ENCODE results near the gene ERN1. TPM values are rescaled to one million over a fixed set of nuclear protein-coding genes. Genes with fewer than 3 reads are reported as not detected.

Gene ERN1
- total RNA-seq, 3 donors from 2014 or later: 18.4 to 27.1 (median 21.7) TPM

DNA sequence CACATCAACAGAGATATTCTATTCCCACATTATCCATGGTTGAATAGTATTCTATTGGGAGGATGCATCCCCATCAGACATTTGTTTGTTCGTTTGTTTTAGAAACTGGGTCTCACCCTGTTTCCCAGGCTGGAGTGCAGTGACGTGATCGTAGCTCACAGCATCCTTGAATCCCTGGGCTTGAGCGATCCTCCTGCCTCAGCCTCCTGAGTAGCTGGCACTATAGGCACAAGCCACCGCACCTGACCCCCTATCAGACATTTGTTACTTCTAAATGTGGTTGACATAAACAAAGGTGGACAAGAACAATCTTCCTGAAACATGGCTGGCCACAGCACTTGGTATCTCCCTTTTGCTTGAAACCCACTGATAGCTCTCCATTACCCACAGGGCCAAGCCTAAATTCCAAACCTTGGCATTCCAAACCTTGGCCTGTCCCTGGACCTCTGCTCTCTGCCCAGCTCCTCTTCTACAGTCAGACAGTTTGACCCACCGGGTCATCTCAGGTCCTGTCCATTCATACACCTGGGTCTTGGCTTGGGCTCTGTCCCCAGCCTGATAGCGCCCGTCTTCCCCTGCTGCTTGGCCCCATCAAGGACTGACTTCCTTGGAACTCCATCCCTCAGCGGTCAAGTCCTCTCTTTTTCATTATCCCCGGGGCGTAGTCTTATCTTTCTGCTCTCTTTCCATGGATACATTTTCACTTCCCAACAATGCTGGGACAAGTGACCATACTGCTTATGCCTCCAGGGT lies 133.3 kb downstream of the ERN1 start:
- DNase-seq: no peak
- TF ChIP-seq, protein P1, sequence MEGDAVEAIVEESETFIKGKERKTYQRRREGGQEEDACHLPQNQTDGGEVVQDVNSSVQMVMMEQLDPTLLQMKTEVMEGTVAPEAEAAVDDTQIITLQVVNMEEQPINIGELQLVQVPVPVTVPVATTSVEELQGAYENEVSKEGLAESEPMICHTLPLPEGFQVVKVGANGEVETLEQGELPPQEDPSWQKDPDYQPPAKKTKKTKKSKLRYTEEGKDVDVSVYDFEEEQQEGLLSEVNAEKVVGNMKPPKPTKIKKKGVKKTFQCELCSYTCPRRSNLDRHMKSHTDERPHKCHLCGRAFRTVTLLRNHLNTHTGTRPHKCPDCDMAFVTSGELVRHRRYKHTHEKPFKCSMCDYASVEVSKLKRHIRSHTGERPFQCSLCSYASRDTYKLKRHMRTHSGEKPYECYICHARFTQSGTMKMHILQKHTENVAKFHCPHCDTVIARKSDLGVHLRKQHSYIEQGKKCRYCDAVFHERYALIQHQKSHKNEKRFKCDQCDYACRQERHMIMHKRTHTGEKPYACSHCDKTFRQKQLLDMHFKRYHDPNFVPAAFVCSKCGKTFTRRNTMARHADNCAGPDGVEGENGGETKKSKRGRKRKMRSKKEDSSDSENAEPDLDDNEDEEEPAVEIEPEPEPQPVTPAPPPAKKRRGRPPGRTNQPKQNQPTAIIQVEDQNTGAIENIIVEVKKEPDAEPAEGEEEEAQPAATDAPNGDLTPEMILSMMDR (IDR thresholded peaks at IDR 0.05): no peak
- ATAC-seq: no peak

DNA sequence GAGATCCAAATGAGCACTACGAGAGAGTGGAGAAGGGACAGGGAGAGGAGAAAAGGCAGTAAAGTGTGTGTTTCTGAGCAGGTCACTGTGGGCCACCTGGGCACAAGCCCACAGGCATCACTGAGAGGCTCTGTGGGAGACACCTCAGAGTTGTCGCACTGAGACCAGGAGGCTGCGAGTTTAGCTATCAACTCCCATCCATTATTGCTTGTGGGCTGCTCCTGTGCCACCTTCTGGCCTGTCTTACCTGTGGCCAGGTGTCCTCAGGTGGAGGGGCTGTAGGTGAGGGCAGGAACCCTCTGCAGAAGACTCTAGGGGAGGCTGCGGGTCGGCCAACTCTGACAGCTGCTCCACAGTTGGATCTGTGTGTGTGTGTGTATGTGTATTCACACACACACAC lies 134.3 kb downstream of the ERN1 start:
- Histone ChIP-seq H3K4me3 (no peak overlapping the region), H3K9me3 (no peaks in the 10 kb centered on the region), H3K4me1 (ENCODE audit: low read depth) (peaks cover 13% of the 10 kb centered on the region), H3K36me3 (ENCODE audit: low read depth) (no peaks in the 10 kb centered on the region)
- DNase-seq: no peak
- TF ChIP-seq, protein P1 (IDR thresholded peaks at IDR 0.05): no peak
- no peak for ATAC-seq
- intact Hi-C loops (cut with DNase I, micrococcal nuclease): no loop called here

More for the DNA sequence above, 133.3 kb downstream of the ERN1 start:
- no peaks in the 10 kb centered on the region for H3K9me3 ChIP-seq
- intact Hi-C loops (cut with DNase I, micrococcal nuclease): no loop called here
- H3K4me1 ChIP-seq (ENCODE audit: low read depth): peaks cover 13% of the 10 kb centered on the region
- H3K4me3 ChIP-seq: no peak overlapping the region
- no peaks in the 10 kb centered on the region for H3K36me3 ChIP-seq (ENCODE audit: low read depth)

DNA sequence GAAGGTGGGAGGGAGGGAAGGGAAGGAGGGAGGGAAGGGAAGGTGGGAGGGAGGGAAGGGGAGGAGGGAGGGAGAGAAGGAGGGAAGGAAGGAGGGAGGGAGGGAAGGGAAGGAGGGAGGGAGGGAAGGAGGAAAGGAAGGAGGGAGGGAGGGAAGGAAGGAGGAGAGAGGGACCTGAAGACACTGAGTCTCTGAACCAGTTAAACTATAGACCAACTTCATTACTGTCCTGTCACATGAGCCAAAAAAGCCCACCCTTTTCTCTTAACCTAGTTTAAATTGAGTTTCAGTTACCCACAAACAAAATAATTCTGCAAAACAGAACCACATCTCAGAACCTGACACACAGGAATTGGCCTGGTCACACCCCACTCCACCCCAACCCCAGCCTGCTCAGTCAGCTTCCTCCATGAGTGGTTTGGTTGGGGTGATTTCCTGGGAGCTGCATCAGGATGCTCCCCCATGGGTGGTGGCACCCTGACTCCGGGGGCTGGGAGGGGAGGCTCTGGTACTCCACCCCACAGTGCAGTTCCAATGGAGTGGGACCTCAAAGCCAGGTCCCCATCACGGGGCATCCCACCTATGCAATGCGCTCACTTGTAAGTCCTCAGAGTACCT lies 136.5 kb downstream of the ERN1 start:
- H3K36me3 ChIP-seq (ENCODE audit: low read depth): no peaks in the 10 kb centered on the region

DNA sequence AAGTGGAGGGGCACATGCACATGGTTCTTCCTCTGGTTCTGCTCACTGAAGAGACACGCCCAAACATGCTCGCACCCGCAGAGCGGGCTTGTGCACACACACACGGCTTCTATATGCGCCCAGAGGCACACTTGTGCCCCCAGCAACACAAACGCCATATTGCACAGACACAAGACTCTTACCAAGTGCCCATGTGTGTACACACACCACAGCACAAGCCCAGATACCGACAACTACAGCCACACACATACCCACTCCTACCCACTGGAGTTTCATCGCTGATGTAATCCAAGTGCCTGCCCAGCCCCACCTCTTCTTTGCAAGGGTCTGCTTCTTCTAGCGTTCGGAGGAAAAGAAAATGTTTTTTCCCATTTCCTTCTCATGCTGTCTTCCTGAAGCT lies 138.3 kb downstream of the ERN1 start:
- TF ChIP-seq, protein P1 (IDR thresholded peaks at IDR 0.05): no peak
- H3K36me3 ChIP-seq (ENCODE audit: low read depth): no peaks in the 10 kb centered on the region
- H3K9me3 ChIP-seq: no peaks in the 10 kb centered on the region
- ATAC-seq (no peak), DNase-seq (no peak)
- H3K4me3 ChIP-seq: no peak overlapping the region
- no peaks in the 10 kb centered on the region for H3K4me1 ChIP-seq (ENCODE audit: low read depth)
- intact Hi-C loops (cut with DNase I, micrococcal nuclease): no loop called here

More for the DNA sequence above, 136.5 kb downstream of the ERN1 start:
- TF ChIP-seq, protein P1 (IDR thresholded peaks at IDR 0.05): no peak
- Histone ChIP-seq H3K4me1 (ENCODE audit: low read depth) (peaks cover 8% of the 10 kb centered on the region), H3K4me3 (no peak overlapping the region), H3K9me3 (no peaks in the 10 kb centered on the region)
- DNase-seq (no peak), ATAC-seq (no peak)
- intact Hi-C loops (cut with DNase I, micrococcal nuclease): no loop called here

DNA sequence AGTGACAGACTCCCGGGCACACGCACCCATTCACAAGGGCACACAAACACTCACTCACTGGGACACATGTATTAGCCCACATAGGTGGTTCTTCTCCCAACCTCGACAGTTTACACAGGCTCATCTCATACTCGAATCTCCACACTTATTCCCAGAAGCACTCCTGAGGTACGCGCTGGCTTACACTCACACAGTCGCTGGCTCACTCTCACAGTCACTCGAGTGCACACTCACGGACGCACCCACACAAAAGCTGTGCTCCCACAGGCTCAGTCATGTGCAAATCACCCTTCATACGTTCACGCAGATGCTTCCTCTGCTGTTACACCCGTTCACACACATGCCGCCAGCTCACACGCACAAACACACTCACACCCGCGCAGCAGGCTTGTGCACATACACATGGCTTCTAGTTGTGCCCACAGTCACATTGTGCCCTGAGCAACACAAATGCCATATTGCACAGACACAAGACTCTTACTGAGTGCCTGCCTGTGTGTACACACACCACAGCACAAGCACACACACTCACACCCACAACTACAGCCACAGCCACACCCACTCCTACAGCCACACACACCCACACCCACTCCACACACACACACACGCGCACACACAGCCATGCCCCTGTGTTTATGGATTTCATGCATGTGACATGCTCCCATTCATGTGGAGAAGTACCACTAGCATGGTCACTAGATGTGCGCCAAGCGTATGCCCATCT lies 140.2 kb downstream of the ERN1 start:
- peak in 2 of 3 donors; percentile 12 to 29 for DNase-seq
- no peaks in the 10 kb centered on the region for H3K36me3 ChIP-seq (ENCODE audit: low read depth)
- intact Hi-C loops (cut with DNase I, micrococcal nuclease): no loop called here
- H3K4me3 ChIP-seq: no peak overlapping the region
- TF ChIP-seq, protein P1 (IDR thresholded peaks at IDR 0.05): no peak
- peaks cover 1% of the 10 kb centered on the region for H3K4me1 ChIP-seq (ENCODE audit: low read depth)
- no peaks in the 10 kb centered on the region for H3K9me3 ChIP-seq
- ATAC-seq: no peak

Other genes with a start within 250 kb of the ERN1 start
- gene GH2, start 248.2 kb downstream of the ERN1 start, total RNA-seq: not detected
- gene CSH1, start 233.6 kb downstream of the ERN1 start, total RNA-seq: not detected
- not detected for gene CSHL1, start 218.9 kb downstream of the ERN1 start, total RNA-seq
- not detected for gene GH1, start 211.3 kb downstream of the ERN1 start, total RNA-seq
- gene CD79B, start 197.8 kb downstream of the ERN1 start, total RNA-seq: 1 to 10 TPM in 2 of 3 donors, under 1 TPM in 1; 0.70 to 2.4 (median 1.4) TPM
- under 1 TPM; 0.10 to 0.75 (median 0.22) TPM for gene SCN4A, start 157.2 kb downstream of the ERN1 start, total RNA-seq
- not detected for gene PRR29, start 131.8 kb downstream of the ERN1 start, total RNA-seq
- gene ICAM2, start 109.5 kb downstream of the ERN1 start, total RNA-seq: 10 to 100 TPM in 2 of 3 donors, 1 to 10 TPM in 1; 6.9 to 14.2 (median 10.3) TPM
- 10 to 100 TPM; 27.5 to 38.5 (median 30.2) TPM for gene TEX2, start 133.1 kb upstream of the ERN1 start, total RNA-seq